GM18861 (cell line): ENCODE results near the gene LGALS7.

ENCODE experiments used
- ATAC-seq: cut with Tn5 transposase; IDR thresholded peaks from one replicate; pipeline ENCODE4 v1.9.1; 2021; ENCODE audit not compliant: unreplicated experiment

The LGALS7 gene

DNA sequence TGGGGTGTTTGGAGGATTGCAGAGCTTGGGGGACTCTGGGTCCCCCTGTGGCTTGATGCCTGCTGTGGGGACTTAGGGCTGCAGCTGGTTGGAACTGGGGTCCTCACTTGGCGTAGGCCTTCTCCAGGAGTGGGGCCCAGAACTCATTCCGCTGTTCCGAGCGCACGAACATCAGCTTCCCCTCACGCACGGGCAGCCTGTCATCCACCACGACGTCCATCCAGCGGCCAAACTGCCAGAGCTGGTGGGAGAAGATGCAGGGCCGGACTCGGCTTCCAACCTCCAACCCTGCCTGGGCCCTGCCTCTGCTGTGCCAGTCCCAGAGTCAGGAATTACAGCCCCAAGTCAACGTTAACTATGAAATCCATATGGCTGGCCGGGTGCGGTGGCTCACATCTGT, 31.6 kb downstream of the LGALS7 start:
- ATAC-seq, result no peak

- no peak for ATAC-seq
These were observed 32.4 kb downstream of the LGALS7 start for GRCh38 chr19:38740932-38741331.

DNA sequence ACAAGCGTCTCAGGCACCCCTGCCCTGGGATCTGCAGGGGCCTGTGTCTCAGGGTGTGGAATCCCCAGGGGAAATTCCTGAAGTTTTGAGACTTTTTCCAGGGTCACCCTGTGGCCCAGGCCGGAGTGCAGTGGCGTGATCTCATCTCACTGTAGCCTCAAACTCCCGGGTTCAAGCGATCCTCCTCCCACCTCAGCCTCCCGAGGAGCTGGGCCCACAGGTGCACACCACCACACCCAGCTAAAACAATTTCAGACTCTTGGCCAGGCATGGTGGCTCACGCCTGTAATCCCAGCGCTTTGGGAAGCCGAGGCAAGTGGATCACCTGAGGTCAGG, 33.1 kb downstream of the LGALS7 start:
- ATAC-seq, result no peak

- no peak for ATAC-seq
These were observed 33.7 kb downstream of the LGALS7 start for GRCh38 chr19:38739440-38740256.

DNA sequence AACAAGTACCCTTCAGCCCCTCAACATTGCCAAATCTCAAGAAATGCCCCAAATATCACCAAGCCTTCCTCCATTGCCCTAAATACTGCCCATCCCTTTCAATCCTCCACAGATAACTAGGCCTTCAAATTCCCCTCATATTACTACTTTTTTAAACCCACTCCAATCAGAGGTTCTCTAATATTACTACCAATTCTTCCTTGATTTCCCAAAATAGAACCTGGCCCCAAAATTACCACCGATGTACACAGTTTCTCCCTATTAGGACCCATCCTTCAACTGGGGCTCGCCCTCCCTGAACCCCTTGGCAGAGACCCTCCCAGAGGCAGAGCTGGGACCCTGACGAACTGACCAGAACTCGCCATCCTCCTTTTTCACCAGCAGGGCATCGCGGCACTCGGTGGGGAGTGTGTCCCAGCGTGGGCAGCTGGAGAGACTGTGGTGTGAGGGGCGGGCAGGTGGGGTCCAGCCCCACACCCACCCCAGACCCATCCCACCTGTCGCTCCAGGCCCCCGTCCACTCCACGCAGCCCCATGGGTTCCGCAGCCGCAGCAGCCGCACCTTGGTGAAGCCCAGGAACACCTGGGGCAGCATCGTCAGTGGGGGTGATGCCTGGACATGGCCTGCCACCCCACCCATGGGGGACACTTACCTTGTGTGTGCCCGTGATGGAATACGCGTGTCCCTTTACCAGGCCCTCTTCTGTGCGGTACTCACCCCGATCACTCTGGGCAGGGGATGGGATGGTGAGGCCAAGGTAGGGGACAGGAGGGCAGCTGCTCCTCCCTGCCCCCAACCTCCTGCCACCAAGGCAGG, 35.2 kb downstream of the LGALS7 start:
- ATAC-seq, result no peak

- ATAC-seq, result no peak
These were observed 35.9 kb downstream of the LGALS7 start for GRCh38 chr19:38737281-38737865.

GRCh38 chr19:38736413-38737280, 36.7 kb downstream of the LGALS7 start:
- ATAC-seq, result no peak

DNA sequence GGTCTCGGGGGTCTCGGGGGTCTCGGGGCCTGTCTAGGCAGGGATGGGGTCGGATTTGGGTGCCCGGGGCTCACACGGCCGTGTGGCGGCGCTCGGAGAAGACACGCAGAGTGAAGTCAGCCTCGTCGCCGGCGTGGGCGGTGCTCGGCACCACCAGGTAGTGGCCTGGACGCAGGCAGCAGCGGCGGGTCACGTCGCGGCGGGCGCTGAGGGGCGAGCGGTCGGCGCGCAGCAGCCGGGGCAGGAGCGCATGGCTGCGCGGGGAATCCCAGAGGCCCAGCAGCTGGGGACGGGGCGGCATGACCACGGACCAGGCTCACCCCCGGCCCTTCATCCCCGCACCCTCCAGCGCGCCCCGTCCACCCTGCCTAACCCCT, 37.3 kb downstream of the LGALS7 start:
- ATAC-seq, result no peak

DNA sequence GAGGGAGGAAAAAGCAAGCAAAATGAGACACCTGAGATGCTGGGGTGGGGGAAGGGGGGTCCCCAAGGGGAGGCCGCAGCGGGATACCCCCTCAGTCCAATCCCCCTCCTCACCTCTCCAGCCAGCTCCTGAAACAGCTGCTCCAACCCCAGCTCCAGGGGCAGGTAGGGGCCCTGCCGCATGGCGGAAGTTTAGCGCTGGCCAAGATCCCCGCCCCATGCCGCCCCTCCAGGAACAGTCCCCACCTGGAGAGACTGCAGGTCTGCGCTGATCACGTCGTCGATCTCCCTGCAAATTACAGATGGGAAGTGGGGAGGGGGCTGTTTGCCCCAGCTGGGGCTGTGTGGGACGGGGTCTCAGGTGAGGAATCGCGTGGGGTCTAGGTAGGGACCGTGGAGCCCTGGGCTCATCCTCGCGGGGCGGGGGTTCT, 38.0 kb downstream of the LGALS7 start:
- ATAC-seq, result no peak

- no peak for ATAC-seq
These were observed 38.7 kb downstream of the LGALS7 start for GRCh38 chr19:38734426-38735256.

- ATAC-seq, result no peak
These were observed 39.2 kb downstream of the LGALS7 start for GRCh38 chr19:38734176-38734425.

DNA sequence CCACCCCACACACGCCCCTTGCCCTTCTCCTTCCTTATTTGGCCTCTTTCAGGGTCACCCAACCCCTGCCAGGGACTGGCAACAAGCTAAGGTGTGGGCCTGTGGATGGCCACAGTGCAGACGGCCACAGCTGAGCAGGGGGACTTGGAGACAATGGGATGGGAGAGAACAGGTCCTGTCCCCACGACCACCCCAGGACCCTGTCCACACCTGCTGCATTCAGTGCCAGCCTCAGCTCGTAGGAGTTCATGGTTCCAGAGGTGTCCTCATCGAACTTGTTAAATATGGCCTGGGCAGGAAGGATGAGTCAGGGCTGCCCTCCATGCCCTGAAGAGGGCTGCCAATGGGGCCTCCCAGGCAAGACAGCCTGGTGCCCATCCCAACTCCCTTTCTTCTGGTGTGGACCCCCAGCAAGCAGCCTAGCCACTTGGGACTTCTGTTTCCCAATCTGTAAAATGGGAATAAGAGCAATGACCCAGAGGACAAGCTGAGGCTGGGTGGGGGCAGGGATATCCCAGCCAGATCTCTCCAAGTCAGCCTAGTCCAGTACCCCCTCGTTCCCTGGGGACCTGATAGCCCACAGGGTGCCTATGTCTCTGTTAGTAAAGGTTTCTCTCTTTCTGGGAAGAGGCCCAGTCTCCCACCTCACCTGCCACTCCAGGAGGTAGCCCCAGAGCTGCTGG, 39.7 kb downstream of the LGALS7 start:
- no peak for ATAC-seq

- ATAC-seq, result no peak
These were observed 40.1 kb downstream of the LGALS7 start for GRCh38 chr19:38733241-38733492.

GRCh38 chr19:38731654-38732301, 41.5 kb downstream of the LGALS7 start:
- ATAC-seq, result no peak

GRCh38 chr19:38730731-38731589, 42.4 kb downstream of the LGALS7 start:
- no peak for ATAC-seq

DNA sequence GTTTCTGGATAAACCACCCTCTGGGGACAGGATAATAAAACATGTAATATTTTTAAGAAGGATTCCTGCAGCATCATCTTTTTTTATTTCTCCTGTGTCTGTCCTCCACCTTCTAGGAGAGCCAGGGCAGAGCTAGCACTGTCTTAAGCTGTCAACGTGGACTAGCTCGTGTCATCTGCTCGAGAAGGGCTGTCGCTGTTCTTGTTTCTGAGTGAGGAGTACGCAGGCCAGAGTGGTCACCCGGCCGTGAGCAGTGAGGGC, 42.9 kb downstream of the LGALS7 start:
- no peak for ATAC-seq

- no peak for ATAC-seq
These were observed 43.5 kb downstream of the LGALS7 start for GRCh38 chr19:38729653-38730469.
